Fibroblast of lung (primary cell): ENCODE results near the gene HLF.

Source experiments
- EZH2 ChIP-seq: IDR thresholded peaks from 2 replicates; pipeline ENCODE4 v1.5.1; 2012; ENCODE audit warnings: low read length, control low read depth, mild to moderate bottlenecking; ENCODE audit errors: missing control alignments
- TF ChIP-seq, protein P1 (sequence below), 2 donors: IDR thresholded peaks in 1 of 2; conservative IDR thresholded peaks in 1 of 2; 1 replicate in 1 of 2; 2 replicates in 1 of 2; pipeline ENCODE4 v1.5.1; 2011 to 2012; ENCODE audit warnings: low read length in 2 of 2, control low read depth in 1 of 2, inconsistent platforms in 1 of 2, low read depth in 1 of 2, mild to moderate bottlenecking in 1 of 2

DNA sequence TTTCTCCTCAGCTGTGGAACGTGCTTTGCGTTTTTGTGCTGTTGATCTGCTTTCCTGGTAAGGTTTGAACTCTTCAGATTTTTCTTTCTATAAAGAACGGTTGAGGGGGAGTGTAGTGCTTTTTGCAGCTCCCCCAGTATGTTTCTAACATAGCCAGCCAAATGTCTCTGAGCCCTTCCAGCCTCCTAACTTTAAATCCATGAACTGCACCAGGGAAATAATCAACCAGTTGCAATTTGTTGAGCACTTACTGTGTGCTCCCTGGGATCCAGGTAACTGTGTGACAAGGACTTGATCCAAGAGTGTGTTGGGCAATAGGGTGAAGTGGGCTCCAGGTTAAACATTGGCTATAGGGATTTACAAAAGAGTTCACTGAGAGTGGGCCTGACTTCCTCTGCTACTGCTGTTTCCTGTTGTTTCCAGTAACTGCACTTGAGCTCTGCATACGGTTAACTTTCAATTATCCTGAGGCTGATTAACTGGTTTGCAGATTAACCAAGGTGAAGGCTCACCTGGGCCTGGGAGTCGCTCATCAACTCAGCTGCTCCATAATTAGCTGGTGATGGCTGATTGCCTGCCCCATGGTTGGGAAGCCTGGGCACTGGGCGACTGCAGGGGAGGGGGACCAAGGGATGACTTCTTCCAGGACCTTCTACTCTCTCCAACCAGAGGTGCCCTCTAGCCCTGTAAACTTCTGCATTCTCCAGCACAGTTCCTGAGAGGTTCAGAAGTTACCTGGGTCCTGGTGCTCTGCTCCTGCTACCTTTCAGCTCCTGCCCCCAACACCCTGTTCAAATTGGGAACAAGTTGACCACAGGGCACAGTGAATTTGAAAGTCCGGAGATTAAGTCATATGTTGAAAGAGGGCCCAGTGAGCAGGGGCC, 19.5 kb downstream of the HLF start:
- no peak for TF ChIP-seq EZH2
- TF ChIP-seq, protein P1, sequence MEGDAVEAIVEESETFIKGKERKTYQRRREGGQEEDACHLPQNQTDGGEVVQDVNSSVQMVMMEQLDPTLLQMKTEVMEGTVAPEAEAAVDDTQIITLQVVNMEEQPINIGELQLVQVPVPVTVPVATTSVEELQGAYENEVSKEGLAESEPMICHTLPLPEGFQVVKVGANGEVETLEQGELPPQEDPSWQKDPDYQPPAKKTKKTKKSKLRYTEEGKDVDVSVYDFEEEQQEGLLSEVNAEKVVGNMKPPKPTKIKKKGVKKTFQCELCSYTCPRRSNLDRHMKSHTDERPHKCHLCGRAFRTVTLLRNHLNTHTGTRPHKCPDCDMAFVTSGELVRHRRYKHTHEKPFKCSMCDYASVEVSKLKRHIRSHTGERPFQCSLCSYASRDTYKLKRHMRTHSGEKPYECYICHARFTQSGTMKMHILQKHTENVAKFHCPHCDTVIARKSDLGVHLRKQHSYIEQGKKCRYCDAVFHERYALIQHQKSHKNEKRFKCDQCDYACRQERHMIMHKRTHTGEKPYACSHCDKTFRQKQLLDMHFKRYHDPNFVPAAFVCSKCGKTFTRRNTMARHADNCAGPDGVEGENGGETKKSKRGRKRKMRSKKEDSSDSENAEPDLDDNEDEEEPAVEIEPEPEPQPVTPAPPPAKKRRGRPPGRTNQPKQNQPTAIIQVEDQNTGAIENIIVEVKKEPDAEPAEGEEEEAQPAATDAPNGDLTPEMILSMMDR (conservative IDR thresholded peaks at IDR 0.05 in 1 of 2, IDR thresholded peaks at IDR 0.05 in 1 of 2; ENCODE audit: low read depth in 1 of 2, low read length in 2 of 2) = no peak
